ENCODE measurements around the gene TANK.

DNA sequence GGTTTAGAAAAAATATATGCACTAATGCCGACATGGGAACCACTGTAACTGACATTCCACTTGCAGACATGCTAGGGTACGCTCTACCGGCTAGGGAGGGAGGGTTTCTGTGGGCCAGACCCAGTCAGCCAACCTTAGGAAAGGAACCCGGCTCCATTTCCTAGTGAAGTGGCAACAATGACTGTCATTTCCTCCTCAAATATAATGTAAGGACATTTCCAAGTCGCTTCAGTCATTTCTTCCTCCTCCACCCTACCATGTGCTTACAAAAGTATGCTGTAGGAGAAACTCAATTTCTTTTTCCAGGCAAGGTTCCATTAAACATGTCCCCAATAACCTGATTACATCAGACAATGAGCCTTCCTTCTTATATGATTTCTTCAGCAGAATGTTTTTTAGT is 83.7 kb downstream of the TANK start:
- no peak for TF ChIP-seq CTCF (IDR thresholded peaks at IDR 0.05; ENCODE audit: insufficient read depth, low read length, poor library complexity, severe bottlenecking)
- no peak for TF ChIP-seq EZH2phosphoT487 (conservative IDR thresholded peaks at IDR 0.05; ENCODE audit: low read length)

Data from SU-DHL-6 (cell line).